Activated CD8-positive, alpha-beta memory T cell treated with anti-CD3 and anti-CD28 coated beads, Interleukin-2, amount 50 U/mL, for 48 hours (primary cell): ENCODE measurements around the gene RTP1.
"Not testable (repeated sequence)": the region's sequence is repeated elsewhere in the genome, so short reads cannot be mapped to it uniquely, and the experiment has no call there.

Experiments used
- DNase-seq: peaks from one replicate; pipeline ENCODE4 v3.0.0-alpha.2; 2020

The RTP1 gene

DNA sequence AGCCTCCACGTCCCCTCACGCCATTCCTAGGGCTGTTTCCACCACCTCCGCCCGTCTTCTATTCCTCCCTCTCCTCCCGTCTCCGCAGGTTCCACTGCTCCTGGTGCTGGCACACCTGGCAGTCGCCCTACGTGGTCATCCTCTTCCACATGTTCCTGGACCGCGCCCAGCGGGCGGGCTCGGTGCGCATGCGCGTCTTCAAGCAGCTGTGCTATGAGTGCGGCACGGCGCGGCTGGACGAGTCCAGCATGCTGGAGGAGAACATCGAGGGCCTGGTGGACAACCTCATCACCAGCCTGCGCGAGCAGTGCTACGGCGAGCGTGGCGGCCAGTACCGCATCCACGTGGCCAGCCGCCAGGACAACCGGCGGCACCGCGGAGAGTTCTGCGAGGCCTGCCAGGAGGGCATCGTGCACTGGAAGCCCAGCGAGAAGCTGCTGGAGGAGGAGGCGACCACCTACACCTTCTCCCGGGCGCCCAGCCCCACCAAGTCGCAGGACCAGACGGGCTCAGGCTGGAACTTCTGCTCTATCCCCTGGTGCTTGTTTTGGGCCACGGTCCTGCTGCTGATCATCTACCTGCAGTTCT, 2.3 kb downstream of the RTP1 start:
- DNase-seq, result not testable (repeated sequence)

DNA sequence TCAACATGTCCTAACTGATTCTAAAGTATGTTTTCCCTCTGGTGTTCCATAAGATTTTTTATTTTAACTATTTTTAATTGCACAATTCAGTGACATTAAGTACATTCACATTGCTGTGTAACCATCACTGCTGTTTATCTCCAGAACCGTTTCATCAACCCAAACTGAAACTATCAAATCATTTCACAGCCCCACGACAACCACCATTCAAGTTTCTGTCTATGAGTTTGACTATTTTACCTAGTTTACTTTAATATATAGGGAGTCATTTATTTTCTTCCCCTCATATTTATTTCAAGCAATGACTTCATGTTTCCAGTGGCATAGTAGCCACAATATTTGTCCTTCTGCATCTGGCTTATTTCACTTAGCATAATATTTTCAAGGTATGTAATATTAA, 8.4 kb downstream of the RTP1 start:
- no peak for DNase-seq

DNA sequence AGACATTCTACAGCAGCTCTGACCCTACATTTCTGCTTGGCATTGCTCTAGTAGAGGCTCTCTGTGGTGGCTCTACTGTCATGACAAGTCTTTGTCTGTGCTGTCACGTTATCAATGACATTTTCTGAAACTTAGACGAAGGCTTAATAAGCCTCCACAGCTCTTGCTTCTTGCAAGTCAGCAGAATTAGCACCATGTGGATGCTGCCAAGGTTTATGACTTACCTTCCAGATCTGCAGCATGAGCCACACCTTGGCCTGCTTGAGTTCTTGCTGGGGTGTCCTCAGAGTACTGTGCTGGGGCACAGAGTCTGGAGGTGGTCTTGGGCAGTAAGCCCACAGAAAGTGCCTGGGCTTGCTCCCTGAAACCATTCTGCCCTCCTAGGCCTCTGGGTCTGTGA, 9.8 kb downstream of the RTP1 start:
- DNase-seq, result no peak

DNA sequence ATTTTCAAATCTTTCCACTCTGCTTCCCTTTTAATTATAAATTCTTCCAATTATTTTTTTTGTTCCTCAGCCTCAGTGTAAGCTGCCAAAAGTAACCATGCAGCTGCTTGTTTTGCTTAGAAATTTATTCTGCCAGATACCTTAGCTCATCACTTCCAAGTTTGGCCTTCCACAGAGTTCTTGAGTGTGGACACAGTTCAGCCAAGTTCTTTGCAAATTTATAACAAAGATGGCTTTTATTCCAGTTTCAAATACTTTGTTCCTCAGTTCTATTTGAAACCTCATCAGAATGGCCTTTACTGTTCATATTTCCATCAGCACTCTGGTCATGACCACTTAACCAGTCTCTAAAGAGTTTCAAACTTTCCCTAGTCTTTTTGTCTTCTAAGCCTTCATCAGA, 10.3 kb downstream of the RTP1 start:
- DNase-seq, result no peak

DNA sequence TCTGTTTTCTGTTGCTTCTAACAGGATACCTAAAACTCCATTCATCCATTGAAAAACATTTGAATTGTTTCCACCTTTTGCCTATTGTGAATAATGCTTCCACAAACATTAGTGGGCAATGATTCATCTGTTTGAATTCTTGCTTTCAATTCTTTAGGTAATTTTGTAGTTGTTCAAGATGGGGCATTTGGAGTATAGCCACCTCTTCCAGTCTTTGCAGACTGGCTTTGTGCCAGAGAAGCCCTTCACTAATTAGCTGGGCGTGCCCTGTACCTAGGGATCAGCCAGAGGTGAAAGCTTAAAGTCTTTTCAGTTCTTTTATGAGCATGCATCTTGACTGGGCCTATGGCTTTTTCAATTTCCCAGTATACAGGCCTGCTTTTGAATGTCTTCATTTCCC, 10.9 kb downstream of the RTP1 start:
- no peak for DNase-seq

DNA sequence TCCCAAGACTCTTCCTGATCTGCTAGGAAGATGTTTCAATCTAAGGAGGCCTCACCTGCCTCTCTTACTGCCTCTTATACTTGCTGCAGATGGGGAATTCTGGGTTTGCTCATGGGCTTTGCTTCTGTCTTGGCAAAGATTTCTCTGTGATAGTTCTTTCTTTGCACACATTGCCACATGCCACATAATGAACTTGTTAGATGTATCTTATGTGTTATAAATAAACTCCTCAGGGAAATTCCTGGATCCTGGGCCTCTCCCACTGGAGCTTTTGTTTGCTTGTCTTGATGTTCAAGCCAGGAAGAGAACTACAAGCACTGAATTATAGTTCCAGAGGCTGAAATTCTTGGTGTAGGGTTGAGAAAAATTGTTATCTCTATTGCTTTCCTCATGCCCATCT, 12.2 kb downstream of the RTP1 start:
- no peak for DNase-seq

DNA sequence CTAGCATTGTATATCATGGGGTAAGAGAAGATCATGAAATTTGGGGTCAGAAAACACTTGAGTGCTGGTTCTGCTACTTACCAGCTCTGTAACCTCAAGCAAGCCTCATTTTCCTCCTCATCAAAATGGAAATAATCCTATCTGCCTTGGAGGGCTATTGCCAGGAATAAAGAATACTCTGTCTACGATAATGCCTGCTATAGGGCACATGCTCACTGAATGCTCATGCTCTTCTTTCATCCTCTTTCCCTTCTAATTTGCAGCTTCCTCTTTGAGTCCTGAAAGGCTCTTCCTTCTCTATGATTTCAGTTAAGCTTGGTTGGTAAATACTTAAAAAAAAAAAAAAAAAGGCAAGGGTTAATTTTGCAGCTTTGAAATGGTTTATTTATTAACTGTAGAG, 12.8 kb downstream of the RTP1 start:
- DNase-seq, result no peak

DNA sequence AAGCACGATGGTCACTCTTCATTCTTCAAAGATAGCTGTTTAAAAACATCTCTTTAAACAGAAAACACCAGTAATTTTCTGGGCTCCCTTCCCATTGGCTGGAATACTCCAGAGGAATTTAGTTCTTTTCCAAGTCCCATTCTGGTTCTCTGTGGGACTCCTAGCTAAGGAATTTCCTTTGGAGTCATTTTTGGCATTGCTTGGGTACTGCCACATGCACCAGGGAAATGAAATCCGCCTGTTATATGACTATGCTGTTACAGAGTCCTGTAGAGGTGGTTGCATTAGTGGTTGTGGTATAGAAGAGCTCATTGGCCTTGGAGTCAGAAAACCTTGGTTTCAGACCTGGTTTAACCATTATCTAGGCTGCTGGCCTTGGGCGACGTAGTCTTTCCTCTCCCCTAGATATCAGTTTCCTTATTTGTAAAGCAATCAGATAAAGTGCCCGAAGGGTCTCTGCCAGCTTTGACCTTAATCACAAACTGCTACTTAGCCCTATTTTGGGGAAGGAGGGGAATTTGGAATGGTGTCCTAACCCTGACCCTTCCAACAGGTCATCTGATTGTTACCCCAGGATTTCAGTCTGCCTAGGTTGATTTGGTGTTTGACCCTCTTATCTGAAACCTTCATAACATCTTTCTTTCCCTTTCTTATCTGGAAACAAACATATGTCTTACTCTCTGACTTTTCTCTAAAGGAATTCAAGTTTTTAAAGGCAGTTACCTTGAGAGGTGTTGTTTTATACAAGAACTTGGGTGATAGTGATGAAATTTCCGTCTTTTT, 13.4 kb downstream of the RTP1 start:
- no peak for DNase-seq

DNA sequence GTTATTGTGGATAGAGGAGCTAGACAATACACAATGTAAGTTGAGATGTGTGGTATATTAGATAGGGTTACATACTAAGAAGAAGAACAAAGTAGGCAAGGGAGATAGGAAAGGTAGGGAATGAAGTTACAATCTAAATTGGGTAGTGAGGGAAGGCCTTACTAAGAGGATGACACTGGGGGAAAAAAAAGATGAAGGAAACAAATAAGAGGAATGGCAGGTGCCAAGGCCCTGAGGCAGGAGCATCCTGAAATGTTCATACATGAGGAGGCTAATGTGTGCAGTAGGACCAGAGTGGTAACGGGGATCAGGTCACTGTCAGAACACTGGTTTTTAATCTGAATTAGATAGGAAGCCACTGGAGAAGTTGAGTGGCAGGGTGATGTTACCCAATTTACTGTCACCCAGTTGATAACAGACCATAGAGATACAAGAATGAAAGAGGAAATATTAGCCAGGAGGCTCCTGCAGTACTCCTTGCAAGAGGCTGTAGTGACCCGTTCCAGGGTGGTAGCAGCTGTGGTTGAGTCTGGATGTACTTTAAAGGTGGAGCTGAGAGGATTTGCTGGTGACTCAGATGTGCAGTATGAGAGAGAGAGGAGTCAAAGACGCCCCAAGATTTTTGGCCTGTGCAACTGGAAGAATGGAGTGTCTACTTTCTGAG, 14.4 kb downstream of the RTP1 start:
- DNase-seq, result no peak

DNA sequence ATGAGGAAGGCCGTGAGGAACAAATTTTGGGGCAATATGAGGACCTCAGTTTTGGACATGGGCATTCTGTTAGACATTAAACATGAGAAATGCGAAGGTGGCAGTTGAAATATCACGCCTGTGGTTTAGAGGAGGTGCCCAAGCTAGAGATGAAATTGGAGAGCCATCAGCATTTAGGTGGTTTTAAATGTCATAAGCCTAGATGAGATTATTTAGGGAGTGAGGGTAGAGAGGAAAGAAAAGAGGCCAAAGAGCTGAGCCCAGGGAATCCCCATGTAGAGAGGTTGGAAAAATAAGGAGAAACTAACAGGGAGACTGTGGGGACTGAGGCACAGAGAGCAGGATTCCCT, 14.9 kb downstream of the RTP1 start:
- DNase-seq, result no peak

DNA sequence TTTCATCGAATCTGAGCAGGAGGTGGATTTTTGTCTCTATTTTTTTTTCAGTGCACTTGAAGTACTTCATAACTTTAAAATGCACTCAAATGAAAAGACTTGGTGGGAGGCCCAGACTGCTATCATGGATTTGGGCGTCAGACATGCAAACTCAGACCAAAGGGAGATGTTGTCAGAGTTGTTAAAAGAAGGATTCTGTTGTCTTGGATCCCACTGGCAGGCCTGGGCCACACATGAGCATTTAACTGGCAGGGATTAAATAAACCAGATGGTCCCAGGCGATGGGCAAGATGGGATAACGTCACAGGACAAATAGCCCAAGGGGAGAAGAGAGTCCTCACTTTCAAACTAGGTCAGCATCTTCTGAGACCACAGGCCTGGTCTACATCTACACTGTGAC, 15.4 kb downstream of the RTP1 start:
- no peak for DNase-seq

DNA sequence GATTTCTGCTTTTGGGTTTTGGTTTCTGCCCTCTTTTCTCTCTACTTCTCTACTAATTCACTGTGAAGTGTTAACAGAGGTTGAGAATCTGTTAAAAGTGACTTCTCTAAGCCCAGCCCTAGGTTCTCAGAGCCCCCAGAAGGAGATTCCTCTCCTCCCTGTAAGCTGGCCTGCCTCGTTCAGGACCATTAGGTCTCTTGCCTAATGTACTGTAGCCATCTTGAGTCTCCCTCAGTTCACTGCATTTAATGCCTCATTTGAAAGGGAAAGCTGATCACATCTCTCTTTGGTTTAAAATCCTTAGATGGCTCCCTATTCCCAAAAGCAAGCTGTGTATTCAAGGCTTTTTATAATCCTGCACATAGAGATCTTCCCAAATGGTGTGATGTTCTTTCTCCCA, 16.3 kb downstream of the RTP1 start:
- no peak for DNase-seq

DNA sequence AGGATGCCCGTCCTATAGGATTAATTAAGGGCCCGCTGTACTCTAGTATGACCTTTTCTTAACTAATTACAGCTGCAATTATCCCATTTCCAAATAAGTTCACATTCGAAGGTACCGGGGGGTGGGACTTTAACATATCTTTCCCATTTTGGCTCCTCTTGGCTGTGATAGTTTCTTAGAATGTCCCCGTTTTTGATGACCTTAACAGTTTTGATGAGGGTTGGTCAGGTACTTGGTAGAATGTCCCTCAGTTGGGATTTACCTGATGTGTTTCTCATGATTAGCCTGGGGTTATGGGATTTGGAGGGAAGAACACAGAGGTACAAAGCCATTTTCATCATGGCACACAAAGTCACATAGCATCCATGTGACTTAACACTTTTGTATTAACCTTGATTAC, 18.2 kb downstream of the RTP1 start:
- no peak for DNase-seq

DNA sequence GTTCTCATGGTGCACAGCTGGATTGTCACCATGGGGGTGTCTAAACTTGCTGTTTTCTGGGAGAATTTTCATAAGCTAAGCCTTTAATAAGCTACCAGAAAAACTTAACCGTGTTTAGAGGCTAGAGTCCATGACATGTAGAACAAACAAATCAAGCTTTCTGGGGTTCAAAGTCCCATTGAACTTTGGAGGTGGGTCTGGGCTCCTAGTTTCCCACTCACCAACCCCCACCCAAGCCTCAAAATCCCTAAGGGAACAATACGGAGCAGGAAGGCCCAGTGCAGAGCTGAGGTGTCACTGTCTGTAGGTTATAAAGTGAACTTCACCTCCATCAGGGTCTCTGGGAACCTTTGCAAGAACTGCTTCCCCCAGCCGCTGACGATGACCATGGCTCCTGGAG, 25.5 kb downstream of the RTP1 start:
- no peak for DNase-seq

DNA sequence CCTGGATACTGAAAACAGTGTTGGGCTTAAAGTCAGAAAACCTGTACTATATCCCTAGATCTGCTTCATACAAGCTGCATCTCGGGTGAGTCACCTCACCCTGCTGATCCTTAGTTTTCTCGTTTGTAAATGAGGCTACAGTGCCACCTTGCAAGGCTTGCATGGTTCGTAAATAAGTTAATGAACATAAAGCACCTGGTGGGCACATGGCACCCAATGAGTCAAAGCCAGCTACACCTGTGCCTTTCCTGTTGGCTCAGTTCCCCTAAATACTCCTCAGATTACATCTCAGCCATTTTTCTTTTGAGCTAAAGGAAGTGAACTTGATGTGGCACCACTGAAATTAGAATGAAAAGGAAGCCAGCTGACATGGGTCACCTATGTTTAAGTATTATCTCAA, 26.5 kb downstream of the RTP1 start:
- DNase-seq, result no peak

DNA sequence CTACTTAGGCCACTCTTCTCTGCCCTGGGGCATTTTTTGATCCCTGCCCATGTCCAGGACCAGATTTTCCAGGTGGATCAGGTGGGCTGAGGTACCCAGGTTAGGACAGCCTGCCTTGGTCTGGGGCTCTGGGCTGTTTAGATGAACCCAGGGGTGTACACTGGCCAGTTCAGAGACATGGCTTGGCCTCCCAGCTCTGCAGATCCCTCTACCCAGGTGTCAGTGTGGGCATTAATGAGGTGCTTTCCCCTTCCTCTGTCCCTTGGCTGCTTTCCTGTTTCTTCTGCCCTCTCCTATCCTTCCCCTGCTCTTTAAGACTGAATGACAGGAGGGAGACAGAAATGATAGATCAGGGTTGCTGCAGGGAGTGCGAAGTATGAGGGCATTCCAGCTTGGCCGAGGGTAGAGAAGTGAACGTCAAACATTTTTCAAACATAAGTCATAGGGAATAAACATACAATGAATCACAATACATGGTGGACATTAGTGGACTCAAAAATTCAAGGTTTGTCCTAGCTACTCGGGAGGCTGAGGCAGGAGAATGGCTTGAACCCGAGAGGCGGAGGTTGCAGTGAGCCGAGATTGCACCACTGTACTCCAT, 30.5 kb downstream of the RTP1 start:
- no peak for DNase-seq

DNA sequence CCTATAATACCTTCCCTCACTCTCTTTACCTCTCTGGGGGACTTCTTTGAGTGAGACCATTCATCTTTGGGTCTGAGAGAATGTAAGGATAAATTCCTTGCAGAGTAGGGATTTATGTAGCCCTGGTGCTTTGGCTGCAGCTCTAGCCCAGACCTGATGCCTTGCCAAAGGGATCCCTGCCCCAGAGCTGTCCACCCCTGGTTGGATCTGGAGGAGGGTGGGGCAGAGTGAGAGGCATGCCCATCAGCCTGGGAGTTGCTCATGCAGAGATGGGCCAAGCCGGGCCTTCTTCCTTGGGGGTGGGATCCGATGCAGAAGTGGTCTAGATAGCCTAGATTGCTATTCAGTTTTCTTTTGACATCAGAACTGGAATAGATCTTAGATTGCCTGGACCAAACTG, 31.5 kb downstream of the RTP1 start:
- DNase-seq, result no peak

DNA sequence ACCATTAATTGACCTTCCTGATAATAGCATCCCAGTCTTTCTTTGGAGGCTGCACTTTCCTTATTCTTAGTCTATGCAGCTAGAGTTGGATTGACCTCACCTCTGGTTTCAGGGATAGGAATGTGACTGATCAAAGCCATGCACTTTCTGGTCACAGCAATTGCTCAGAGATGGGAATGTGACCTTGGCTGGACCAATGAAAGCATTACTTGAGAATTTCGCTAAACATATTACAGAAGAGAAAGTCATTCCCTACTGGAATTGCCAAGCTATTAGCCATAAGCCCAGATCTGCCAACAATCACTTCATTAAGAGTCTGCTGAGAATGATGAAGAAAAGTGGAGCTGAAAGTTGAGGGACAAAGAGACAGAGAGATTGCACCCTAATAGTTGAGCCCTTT, 32.7 kb downstream of the RTP1 start:
- no peak for DNase-seq

DNA sequence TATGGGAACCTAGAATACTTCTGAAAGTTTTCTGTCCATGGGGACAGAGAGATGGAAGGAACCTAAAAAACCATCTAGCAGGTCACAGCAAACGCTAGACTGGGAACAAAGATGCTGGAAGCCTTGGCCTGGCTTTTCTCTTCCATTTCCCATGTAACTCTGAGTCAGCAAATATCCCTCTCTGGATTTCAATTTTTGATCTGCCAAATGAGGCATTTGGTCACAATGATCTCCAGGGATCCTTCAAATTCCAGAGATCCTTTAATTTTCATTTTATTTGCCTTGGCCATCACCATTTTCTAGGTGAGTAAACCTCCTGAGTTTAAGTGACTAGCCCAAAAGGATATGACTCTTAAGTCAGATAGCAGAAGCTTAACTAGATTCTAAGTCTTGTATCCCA, 39.7 kb downstream of the RTP1 start:
- no peak for DNase-seq

DNA sequence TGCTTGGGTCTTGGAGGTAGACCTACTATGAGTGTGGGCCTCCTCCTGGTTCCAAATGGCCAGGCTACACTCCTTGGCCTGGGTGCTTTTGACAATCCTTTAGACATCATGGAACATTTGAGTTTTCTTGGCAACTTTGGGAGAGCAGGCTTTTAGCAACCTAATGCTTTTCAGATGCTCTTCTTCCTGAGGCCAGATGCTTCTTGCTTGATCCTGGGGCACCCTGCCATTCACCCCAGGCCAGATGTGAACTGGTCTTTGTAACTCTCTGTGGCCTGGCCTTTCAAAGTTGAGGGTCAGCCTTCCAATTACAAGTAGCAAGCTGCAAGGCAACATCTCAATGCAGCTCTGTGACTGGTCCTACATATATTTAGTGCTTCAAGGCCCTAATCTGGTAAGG, 40.5 kb downstream of the RTP1 start:
- DNase-seq, result no peak

DNA sequence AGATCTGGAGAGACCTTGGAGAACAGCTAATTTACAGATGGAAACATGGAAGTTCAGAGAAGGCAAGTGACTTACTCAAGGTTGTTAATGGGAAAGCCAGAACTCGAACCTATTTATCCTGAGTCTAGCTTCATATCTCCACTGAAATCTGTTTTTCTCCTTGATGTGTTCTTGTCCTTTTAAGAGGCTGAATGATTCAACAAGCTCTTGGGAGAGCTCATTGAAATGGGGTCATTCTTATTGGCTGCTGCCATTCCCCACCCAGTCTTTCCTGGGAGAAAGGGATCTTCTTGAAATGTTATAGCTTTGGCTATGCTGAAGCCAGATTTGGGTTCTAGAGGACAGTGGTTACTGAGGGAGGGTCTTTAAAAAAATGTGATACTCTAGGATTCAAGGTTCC, 41.0 kb downstream of the RTP1 start:
- DNase-seq, result no peak

DNA sequence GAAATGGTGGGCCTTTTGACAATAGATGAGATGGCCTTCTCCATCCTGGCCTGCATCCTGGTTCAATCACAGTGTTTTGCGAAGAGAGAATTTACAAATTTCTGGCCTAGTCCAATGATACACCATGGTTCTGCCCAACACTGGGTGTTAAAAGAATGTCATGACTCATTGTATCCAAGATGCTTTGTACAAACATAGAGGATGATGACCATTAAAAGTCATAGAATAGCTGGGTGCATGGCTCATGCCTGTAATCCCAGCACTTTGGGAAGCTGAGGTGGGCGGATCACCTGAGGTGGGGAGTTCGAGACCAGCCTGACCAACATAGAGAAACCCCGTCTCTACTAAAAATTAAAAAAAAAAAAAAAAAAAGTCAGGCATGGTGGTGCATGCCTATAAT, 41.5 kb downstream of the RTP1 start:
- not testable (repeated sequence) for DNase-seq

DNA sequence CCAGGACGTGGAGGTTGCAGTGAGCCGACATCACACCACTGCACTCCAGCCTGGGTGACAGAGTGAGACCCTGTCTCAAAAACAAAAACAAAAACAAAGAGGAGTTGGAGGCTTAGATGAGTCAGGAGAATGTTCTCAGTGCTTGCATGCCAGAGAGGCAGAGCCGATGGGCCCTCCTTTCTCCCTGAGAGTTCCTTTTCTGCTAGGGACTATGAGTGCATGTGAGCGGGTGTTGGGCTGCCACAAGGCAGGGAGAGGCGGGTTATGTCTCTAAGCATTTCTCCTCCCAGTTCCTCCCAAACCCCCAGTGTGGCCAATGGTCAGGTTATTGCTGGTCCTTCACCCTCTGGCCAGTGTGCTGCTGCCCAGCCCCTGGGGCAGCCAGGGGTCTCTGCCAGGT, 45.1 kb downstream of the RTP1 start:
- no peak for DNase-seq

DNA sequence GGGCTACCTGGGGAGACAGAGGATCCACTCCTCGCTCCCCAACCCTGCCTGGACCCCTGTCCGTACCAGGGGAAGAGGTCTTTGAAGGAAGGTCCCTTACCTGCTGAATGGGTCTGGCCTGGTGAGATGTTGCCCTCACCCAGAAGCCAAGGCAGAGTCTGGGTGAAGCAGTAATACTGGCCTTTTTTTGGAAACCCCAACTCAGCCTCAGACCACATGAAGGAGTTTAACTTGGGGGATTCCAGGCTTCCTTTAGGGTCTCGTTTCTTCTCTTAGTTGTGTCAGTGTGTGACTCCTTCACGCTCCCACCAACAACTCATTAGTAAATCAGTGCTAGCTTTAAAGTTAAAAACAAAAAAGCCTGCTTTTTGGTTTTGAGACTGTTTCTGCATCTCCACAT, 45.6 kb downstream of the RTP1 start:
- no peak for DNase-seq
